HEK293 (cell line): ENCODE measurements around the gene ZKSCAN8.

Source experiments
- BCL11A ChIP-seq: fragments of 450-650 bp; formaldehyde crosslinking; IDR thresholded peaks from 2 replicates; pipeline ENCODE4 v1.5.1; 2016; ENCODE audit warnings: low read depth, missing biosample characterization, missing genetic modification characterization
- HOXA7 ChIP-seq: sonication (generic); formaldehyde crosslinking; IDR thresholded peaks from 2 replicates; pipeline ENCODE4 v1.8.1; 2022; ENCODE audit warnings: missing genetic modification reagents, borderline replicate concordance
- MEIS1 ChIP-seq: sonication (generic); formaldehyde crosslinking; IDR thresholded peaks from 2 replicates; pipeline ENCODE4 v1.8.1; 2022; ENCODE audit warnings: missing genetic modification reagents, mild to moderate bottlenecking, borderline replicate concordance
- SP2 ChIP-seq: fragments of 450-650 bp; formaldehyde crosslinking; IDR thresholded peaks from 2 replicates; pipeline ENCODE4 v1.5.1; 2016; ENCODE audit warnings: missing biosample characterization, missing genetic modification characterization
- SP3 ChIP-seq: fragments of 450-650 bp; formaldehyde crosslinking; IDR thresholded peaks from 2 replicates; pipeline ENCODE4 v1.5.1; 2016; ENCODE audit warnings: missing biosample characterization, missing genetic modification characterization
- YY1 ChIP-seq: fragments of 450-650 bp; formaldehyde crosslinking; IDR thresholded peaks from 2 replicates; pipeline ENCODE4 v1.5.1; 2018; ENCODE audit warnings: missing biosample characterization, missing genetic modification characterization
- ZBTB20 ChIP-seq: fragments of 450-650 bp; formaldehyde crosslinking; IDR thresholded peaks from 2 replicates; pipeline ENCODE4 v1.5.1; 2016; ENCODE audit warnings: missing biosample characterization, missing genetic modification characterization
- ZBTB7A ChIP-seq: fragments of 450-650 bp; formaldehyde crosslinking; IDR thresholded peaks from 2 replicates; pipeline ENCODE4 v1.5.1; 2016; ENCODE audit warnings: low read depth, missing biosample characterization, missing genetic modification characterization
- ZNF174 ChIP-seq: fragments of 450-650 bp; formaldehyde crosslinking; IDR thresholded peaks from 2 replicates; pipeline ENCODE4 v1.5.0; 2017; ENCODE audit warnings: missing biosample characterization, mild to moderate bottlenecking, missing genetic modification characterization
- ZNF404 ChIP-seq: fragments of 450-650 bp; formaldehyde crosslinking; IDR thresholded peaks from 2 replicates; pipeline ENCODE4 v1.5.1; 2017; ENCODE audit warnings: missing biosample characterization, missing genetic modification characterization
- ZNF530 ChIP-seq: fragments of 450-650 bp; formaldehyde crosslinking; IDR thresholded peaks from 2 replicates; pipeline ENCODE4 v1.5.1; 2016; ENCODE audit warnings: low read depth, missing biosample characterization, missing genetic modification characterization
- ZNF571 ChIP-seq: fragments of 450-650 bp; formaldehyde crosslinking; IDR thresholded peaks from 2 replicates; pipeline ENCODE4 v1.5.0; 2017; ENCODE audit warnings: missing biosample characterization, missing genetic modification characterization
- ZNF629 ChIP-seq: fragments of 450-650 bp; formaldehyde crosslinking; IDR thresholded peaks from 2 replicates; pipeline ENCODE4 v1.5.1; 2017; ENCODE audit warnings: missing biosample characterization, missing genetic modification characterization
- ZNF654 ChIP-seq: fragments of 450-650 bp; formaldehyde crosslinking; IDR thresholded peaks from 2 replicates; pipeline ENCODE4 v1.5.1; 2016; ENCODE audit warnings: low read depth, missing biosample characterization, missing genetic modification characterization
- ZNF658 ChIP-seq: fragments of 450-650 bp; formaldehyde crosslinking; IDR thresholded peaks from 2 replicates; pipeline ENCODE4; 2016; ENCODE audit warnings: missing biosample characterization, missing genetic modification characterization
- ZNF785 ChIP-seq: fragments of 450-650 bp; formaldehyde crosslinking; IDR thresholded peaks from 2 replicates; pipeline ENCODE4 v1.5.1; 2016; ENCODE audit warnings: missing biosample characterization, missing genetic modification characterization
- ZNF830 ChIP-seq: fragments of 450-650 bp; IDR thresholded peaks from 2 replicates; pipeline ENCODE4 v1.5.0; 2018; ENCODE audit warnings: missing biosample characterization, missing genetic modification characterization, low read depth, mild to moderate bottlenecking, moderate library complexity
- TF ChIP-seq, protein P1 (sequence below): fragments of 450-650 bp; formaldehyde crosslinking; IDR thresholded peaks from 2 replicates; pipeline ENCODE4 v1.5.1; 2016; ENCODE audit warnings: missing biosample characterization, missing genetic modification characterization
- TF ChIP-seq, protein P2 (sequence below): fragments of 450-650 bp; formaldehyde crosslinking; IDR thresholded peaks from 2 replicates; pipeline ENCODE4 v1.5.1; 2016; ENCODE audit warnings: missing biosample characterization, missing genetic modification characterization
- TF ChIP-seq, protein P3 (sequence below): fragments of 450-650 bp; formaldehyde crosslinking; IDR thresholded peaks from 2 replicates; pipeline ENCODE4 v1.5.1; 2016; ENCODE audit warnings: missing biosample characterization, missing genetic modification characterization
- TF ChIP-seq, protein P4 (sequence below): fragments of 450-650 bp; IDR thresholded peaks from 2 replicates; pipeline ENCODE4 v1.5.1; 2018; ENCODE audit warnings: missing biosample characterization, mild to moderate bottlenecking, missing genetic modification characterization
- TF ChIP-seq, protein P5 (sequence below): fragments of 450-650 bp; formaldehyde crosslinking; IDR thresholded peaks from 2 replicates; pipeline ENCODE4 v1.5.1; 2016; ENCODE audit warnings: missing biosample characterization, missing genetic modification characterization
- TF ChIP-seq, protein P6 (sequence below): fragments of 450-650 bp; formaldehyde crosslinking; IDR thresholded peaks from 2 replicates; pipeline ENCODE4 v1.5.1; 2016; ENCODE audit warnings: missing biosample characterization, missing genetic modification characterization
- TF ChIP-seq, protein P7 (sequence below): fragments of 450-650 bp; formaldehyde crosslinking; conservative IDR thresholded peaks from 2 replicates; pipeline ENCODE4 v1.5.1; 2016; ENCODE audit warnings: low read depth, missing biosample characterization, missing genetic modification characterization
- TF ChIP-seq, protein P8 (sequence below): fragments of 450-650 bp; formaldehyde crosslinking; IDR thresholded peaks from 2 replicates; pipeline ENCODE4 v1.5.1; 2016; ENCODE audit warnings: missing biosample characterization, missing genetic modification characterization

The ZKSCAN8 gene

DNA sequence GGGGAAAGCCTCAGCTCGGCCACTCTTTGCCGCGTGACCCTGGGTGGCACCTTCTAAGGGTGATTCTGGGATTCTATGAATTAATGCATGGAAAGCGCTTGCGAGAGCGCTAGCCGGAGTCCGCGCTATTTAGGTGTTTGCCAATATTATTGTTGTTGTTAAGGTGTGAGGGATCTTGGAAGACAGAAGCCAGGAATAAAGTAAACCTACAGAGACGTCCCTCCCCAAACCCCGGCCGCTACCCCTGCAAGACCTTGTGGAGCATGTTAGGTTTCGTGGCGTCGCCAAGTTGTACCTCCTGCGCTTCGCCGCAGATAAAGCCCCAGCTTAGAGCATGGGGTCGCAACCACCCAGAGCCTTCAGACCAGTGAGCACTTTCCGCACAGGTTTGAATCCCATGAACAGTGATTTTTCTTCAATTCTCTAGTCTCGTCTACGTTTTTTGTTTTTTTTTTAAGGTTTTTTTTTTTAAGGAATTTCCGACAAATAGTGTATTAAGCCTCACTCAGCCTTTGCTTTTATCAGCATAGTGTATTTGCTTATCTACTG lies 66.5 kb downstream of the ZKSCAN8 start (continued):
- TF ChIP-seq, protein P1, sequence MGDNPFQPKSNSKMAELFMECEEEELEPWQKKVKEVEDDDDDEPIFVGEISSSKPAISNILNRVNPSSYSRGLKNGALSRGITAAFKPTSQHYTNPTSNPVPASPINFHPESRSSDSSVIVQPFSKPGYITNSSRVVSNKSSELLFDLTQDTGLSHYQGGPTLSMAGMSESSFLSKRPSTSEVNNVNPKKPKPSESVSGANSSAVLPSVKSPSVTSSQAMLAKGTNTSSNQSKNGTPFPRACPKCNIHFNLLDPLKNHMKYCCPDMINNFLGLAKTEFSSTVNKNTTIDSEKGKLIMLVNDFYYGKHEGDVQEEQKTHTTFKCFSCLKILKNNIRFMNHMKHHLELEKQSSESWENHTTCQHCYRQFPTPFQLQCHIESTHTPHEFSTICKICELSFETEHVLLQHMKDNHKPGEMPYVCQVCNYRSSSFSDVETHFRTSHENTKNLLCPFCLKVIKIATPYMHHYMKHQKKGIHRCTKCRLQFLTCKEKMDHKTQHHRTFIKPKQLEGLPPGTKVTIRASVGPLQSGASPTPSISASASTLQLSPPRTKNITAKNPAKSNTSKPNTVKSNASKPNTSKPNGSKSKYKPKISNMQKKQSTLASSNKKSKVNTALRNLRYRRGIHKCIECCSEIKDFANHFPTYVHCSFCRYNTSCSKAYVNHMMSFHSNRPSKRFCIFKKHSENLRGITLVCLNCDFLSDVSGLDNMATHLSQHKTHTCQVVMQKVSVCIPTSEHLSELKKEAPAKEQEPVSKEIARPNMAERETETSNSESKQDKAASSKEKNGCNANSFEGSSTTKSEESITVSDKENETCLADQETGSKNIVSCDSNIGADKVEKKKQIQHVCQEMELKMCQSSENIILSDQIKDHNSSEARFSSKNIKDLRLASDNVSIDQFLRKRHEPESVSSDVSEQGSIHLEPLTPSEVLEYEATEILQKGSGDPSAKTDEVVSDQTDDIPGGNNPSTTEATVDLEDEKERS = no peak
- TF ChIP-seq, protein P2, sequence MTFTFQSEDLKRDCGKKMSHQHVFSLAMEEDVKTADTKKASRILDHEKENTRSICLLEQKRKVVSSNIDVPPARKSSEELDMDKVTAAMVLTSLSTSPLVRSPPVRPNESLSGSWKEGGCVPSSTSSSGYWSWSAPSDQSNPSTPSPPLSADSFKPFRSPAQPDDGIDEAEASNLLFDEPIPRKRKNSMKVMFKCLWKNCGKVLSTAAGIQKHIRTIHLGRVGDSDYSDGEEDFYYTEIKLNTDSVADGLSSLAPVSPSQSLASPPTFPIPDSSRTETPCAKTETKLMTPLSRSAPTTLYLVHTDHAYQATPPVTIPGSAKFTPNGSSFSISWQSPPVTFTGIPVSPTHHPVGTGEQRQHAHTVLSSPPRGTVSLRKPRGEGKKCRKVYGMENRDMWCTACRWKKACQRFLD = no peak
- TF ChIP-seq YY1 (no peak), ZNF654 (tag by site-specific recombination) (no peak), ZNF174 (no peak), ZNF530 (tag by site-specific recombination) (no peak), SP3 (tag by site-specific recombination) (no peak), ZNF658 (tag by site-specific recombination) (no peak), ZBTB20 (tag by site-specific recombination) (peak; percentile 33), ZNF404 (tag by site-specific recombination) (no peak), ZNF830 (tag by site-specific recombination) (no peak), SP2 (tag by site-specific recombination) (no peak), ZNF785 (tag by site-specific recombination) (no peak), ZNF571 (tag by site-specific recombination) (no peak), BCL11A (tag by site-specific recombination) (no peak), ZBTB7A (tag by site-specific recombination) (no peak), ZNF629 (tag by site-specific recombination) (no peak), HOXA7 (CRISPR knock-in tag) (no peak), MEIS1 (CRISPR knock-in tag) (no peak)
- TF ChIP-seq, protein P3, sequence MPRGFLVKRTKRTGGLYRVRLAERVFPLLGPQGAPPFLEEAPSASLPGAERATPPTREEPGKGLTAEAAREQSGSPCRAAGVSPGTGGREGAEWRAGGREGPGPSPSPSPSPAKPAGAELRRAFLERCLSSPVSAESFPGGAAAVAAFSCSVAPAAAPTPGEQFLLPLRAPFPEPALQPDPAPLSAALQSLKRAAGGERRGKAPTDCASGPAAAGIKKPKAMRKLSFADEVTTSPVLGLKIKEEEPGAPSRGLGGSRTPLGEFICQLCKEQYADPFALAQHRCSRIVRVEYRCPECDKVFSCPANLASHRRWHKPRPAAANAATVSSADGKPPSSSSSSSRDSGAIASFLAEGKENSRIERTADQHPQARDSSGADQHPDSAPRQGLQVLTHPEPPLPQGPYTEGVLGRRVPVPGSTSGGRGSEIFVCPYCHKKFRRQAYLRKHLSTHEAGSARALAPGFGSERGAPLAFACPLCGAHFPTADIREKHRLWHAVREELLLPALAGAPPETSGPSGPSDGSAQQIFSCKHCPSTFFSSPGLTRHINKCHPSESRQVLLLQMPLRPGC (tag by site-specific recombination) = no peak
- TF ChIP-seq, protein P4, sequence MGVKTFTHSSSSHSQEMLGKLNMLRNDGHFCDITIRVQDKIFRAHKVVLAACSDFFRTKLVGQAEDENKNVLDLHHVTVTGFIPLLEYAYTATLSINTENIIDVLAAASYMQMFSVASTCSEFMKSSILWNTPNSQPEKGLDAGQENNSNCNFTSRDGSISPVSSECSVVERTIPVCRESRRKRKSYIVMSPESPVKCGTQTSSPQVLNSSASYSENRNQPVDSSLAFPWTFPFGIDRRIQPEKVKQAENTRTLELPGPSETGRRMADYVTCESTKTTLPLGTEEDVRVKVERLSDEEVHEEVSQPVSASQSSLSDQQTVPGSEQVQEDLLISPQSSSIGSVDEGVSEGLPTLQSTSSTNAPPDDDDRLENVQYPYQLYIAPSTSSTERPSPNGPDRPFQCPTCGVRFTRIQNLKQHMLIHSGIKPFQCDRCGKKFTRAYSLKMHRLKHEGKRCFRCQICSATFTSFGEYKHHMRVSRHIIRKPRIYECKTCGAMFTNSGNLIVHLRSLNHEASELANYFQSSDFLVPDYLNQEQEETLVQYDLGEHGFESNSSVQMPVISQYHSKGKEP (tag by site-specific recombination) = no peak
- TF ChIP-seq, protein P5, sequence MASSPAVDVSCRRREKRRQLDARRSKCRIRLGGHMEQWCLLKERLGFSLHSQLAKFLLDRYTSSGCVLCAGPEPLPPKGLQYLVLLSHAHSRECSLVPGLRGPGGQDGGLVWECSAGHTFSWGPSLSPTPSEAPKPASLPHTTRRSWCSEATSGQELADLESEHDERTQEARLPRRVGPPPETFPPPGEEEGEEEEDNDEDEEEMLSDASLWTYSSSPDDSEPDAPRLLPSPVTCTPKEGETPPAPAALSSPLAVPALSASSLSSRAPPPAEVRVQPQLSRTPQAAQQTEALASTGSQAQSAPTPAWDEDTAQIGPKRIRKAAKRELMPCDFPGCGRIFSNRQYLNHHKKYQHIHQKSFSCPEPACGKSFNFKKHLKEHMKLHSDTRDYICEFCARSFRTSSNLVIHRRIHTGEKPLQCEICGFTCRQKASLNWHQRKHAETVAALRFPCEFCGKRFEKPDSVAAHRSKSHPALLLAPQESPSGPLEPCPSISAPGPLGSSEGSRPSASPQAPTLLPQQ = no peak
- TF ChIP-seq, protein P6, sequence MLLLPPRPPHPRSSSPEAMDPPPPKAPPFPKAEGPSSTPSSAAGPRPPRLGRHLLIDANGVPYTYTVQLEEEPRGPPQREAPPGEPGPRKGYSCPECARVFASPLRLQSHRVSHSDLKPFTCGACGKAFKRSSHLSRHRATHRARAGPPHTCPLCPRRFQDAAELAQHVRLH (tag by site-specific recombination) = 0 out of 2 replicates have a peak, but pooled peaks have one; percentile 27
- TF ChIP-seq, protein P7, sequence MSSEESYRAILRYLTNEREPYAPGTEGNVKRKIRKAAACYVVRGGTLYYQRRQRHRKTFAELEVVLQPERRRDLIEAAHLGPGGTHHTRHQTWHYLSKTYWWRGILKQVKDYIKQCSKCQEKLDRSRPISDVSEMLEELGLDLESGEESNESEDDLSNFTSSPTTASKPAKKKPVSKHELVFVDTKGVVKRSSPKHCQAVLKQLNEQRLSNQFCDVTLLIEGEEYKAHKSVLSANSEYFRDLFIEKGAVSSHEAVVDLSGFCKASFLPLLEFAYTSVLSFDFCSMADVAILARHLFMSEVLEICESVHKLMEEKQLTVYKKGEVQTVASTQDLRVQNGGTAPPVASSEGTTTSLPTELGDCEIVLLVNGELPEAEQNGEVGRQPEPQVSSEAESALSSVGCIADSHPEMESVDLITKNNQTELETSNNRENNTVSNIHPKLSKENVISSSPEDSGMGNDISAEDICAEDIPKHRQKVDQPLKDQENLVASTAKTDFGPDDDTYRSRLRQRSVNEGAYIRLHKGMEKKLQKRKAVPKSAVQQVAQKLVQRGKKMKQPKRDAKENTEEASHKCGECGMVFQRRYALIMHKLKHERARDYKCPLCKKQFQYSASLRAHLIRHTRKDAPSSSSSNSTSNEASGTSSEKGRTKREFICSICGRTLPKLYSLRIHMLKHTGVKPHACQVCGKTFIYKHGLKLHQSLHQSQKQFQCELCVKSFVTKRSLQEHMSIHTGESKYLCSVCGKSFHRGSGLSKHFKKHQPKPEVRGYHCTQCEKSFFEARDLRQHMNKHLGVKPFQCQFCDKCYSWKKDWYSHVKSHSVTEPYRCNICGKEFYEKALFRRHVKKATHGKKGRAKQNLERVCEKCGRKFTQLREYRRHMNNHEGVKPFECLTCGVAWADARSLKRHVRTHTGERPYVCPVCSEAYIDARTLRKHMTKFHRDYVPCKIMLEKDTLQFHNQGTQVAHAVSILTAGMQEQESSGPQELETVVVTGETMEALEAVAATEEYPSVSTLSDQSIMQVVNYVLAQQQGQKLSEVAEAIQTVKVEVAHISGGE (tag by site-specific recombination) = 0 out of 2 replicates have a peak, but pooled peaks have one; percentile 17
- TF ChIP-seq, protein P8, sequence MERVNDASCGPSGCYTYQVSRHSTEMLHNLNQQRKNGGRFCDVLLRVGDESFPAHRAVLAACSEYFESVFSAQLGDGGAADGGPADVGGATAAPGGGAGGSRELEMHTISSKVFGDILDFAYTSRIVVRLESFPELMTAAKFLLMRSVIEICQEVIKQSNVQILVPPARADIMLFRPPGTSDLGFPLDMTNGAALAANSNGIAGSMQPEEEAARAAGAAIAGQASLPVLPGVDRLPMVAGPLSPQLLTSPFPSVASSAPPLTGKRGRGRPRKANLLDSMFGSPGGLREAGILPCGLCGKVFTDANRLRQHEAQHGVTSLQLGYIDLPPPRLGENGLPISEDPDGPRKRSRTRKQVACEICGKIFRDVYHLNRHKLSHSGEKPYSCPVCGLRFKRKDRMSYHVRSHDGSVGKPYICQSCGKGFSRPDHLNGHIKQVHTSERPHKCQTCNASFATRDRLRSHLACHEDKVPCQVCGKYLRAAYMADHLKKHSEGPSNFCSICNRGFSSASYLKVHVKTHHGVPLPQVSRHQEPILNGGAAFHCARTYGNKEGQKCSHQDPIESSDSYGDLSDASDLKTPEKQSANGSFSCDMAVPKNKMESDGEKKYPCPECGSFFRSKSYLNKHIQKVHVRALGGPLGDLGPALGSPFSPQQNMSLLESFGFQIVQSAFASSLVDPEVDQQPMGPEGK = no peak; the same call in 1 of the 2 replicates
